T-cell (primary cell): ENCODE measurements around the gene TMEM131L. TPM values are rescaled to one million over a fixed set of nuclear protein-coding genes. Genes with fewer than 3 reads are reported as not detected.

Experiments used
- ATAC-seq, 4 experiments: fragments of 200-7000 bp in 3 of 4; fragments of 150-1000 bp in 1 of 4; cut with Tn5 transposase; replicated peaks in 1 of 4; 1 replicate in 3 of 4; 2 replicates in 1 of 4; pipeline ENCODE4 v1.10.0; 2021; ENCODE audit warnings: moderate library complexity in 3 of 4, mild to moderate bottlenecking in 2 of 4, moderate number of reproducible peaks in 1 of 4
- CTCF ChIA-PET, 2 donors: fragments of 300-600 bp; sonication (Branson Sonifier 250); formaldehyde crosslinking; loops; one replicate each; lab custom pipeline; 2022; ENCODE audit warnings: antibody characterized with exemption in 2 of 2; lab: Charles Lee
- POLR2A ChIA-PET, 2 donors: fragments of 300-600 bp; sonication (Branson Sonifier 250); formaldehyde crosslinking; loops; one replicate each; lab custom pipeline; 2022; ENCODE audit warnings: antibody characterized with exemption in 2 of 2; lab: Charles Lee
- DNase-seq, 35 experiments: peaks; one replicate each; pipeline versions ENCODE4 v3.0.0 to v3.0.0-alpha.2; 2013 to 2023
- H3K27ac ChIP-seq: one replicate; pipeline ENCODE4 v1.5.1; 2013; ENCODE audit warnings: low read length
- H3K27me3 ChIP-seq, 2 experiments: replicated peaks in 1 of 2; 1 replicate in 1 of 2; 2 replicates in 1 of 2; pipeline versions ENCODE4 v1.6.1 to v1.7.0; 2013; ENCODE audit warnings: low read length in 1 of 2, mixed read lengths in 1 of 2; ENCODE audit not compliant: control insufficient read depth in 2 of 2, insufficient read depth in 2 of 2; ENCODE audit errors: extremely low read depth in 1 of 2
- H3K36me3 ChIP-seq, 2 donors: 1 replicate in 1 of 2; 2 replicates in 1 of 2; pipeline versions ENCODE4 v1.6.1 to v1.7.0; 2013; ENCODE audit warnings: low read length in 1 of 2; ENCODE audit not compliant: control insufficient read depth in 2 of 2, insufficient read depth in 1 of 2; ENCODE audit errors: extremely low read depth in 1 of 2
- H3K4me1 ChIP-seq, 2 experiments: 1 replicate in 1 of 2; 2 replicates in 1 of 2; pipeline versions ENCODE4 v1.6.1 to v1.7.0; 2013; ENCODE audit warnings: low read length in 2 of 2, mixed read lengths in 1 of 2; ENCODE audit not compliant: insufficient read depth in 2 of 2, control insufficient read depth in 1 of 2; ENCODE audit errors: extremely low read depth in 1 of 2
- H3K4me3 ChIP-seq, 2 donors: 1 replicate in 1 of 2; 2 replicates in 1 of 2; pipeline versions ENCODE4 v1.5.1 to v1.7.0; 2013; ENCODE audit warnings: mild to moderate bottlenecking in 2 of 2, low read length in 1 of 2, moderate library complexity in 1 of 2; ENCODE audit not compliant: control insufficient read depth in 1 of 2; ENCODE audit errors: extremely low read depth in 1 of 2
- H3K9me3 ChIP-seq: 2 replicates; pipeline ENCODE4 v1.7.0; 2013
- H3K27ac Mint-ChIP-seq, 2 donors: one replicate each; pipeline ENCODE4 v1.8.0; 2020 to 2021; ENCODE audit warnings: mild to moderate bottlenecking in 2 of 2, mixed read lengths in 2 of 2
- H3K27me3 Mint-ChIP-seq, 2 donors: one replicate each; pipeline ENCODE4 v1.8.0; 2021 to 2022; ENCODE audit warnings: mixed read lengths in 2 of 2
- H3K36me3 Mint-ChIP-seq: one replicate; pipeline ENCODE4 v1.8.0; 2021; ENCODE audit warnings: mixed read lengths
- H3K4me1 Mint-ChIP-seq, 3 donors: one replicate each; pipeline ENCODE4 v1.8.0; 2020 to 2022; ENCODE audit warnings: mixed read lengths in 3 of 3, mild to moderate bottlenecking in 1 of 3
- H3K4me3 Mint-ChIP-seq, 3 donors: one replicate each; pipeline ENCODE4 v1.8.0; 2020 to 2022; ENCODE audit warnings: mild to moderate bottlenecking in 3 of 3, mixed read lengths in 3 of 3, moderate library complexity in 3 of 3
- H3K9me3 Mint-ChIP-seq, 3 donors: one replicate each; pipeline ENCODE4 v1.8.0; 2020 to 2022; ENCODE audit warnings: mixed read lengths in 3 of 3
- WGBS: methylation state at CpG from one replicate; pipeline ENCODE4 v1.1.5; 2013; ENCODE audit warnings: missing lambda C conversion rate; ENCODE audit not compliant: insufficient coverage; 5-methylcytosine and 5-hydroxymethylcytosine counted together
- total RNA-seq, 35 experiments: library from RNA in 6 of 35; stranded (reverse) in 6 of 35; fragments of 120-200 nt in 1 of 35; gene quantifications; one replicate each; pipeline versions ENCODE4 v1.2.1 to v1.2.4 and lab custom pipeline; 2013 to 2026

The TMEM131L gene
- total RNA-seq, 5 donors from 2014 or later (not counting 1 experiment from before 2014, with no cell fraction given), result 60.7 to 115 (median 72.6) TPM

- H3K4me3 Mint-ChIP-seq, result peak overlapping the region; percentile 64 to 82 (median 71)
- Histone ChIP-seq H3K9me3 (no peaks in the 10 kb centered on the region), H3K27me3 (no peaks in the 10 kb centered on the region), H3K4me3 (peak overlapping the region in 1 of 2 donors; percentile 30), H3K36me3 (peaks cover 0 to 14% of the 10 kb centered on the region in 2 donors), H3K27ac (peak overlapping the region; percentile 78), H3K4me1 (peaks cover 78 to 84% of the 10 kb centered on the region in 2 experiments)
- H3K4me1 Mint-ChIP-seq, result peaks cover 95 to 100% (median 96%) of the 10 kb centered on the region in 3 donors
- peaks cover 24% of the 10 kb centered on the region for H3K36me3 Mint-ChIP-seq
- ChIA-PET CTCF (interaction anchor here (0.6 to 1.8 kb wide), 9 partner anchors 9 to 113 kb away, joined by 3 to 5 read pairs (median 3); partner anchors contain the start of gene TMEM131L (in 1 of the 2)), POLR2A (interaction anchor here (0.7 to 1.2 kb wide), 4 partner anchors 35 to 97 kb away, joined by 3 read pairs; no protein-coding TSS in a partner anchor)
- WGBS, result no CpG with 5 or more reads among the region's 1 CpG
- peak overlapping the region; percentile 92 for H3K27ac Mint-ChIP-seq
- ATAC-seq (no peak), DNase-seq (no peak)
- H3K9me3 Mint-ChIP-seq, result no peaks in the 10 kb centered on the region
- H3K27me3 Mint-ChIP-seq, result no peaks in the 10 kb centered on the region
Observed at GRCh38 chr4:153531000-153531358, 64.8 kb downstream of the TMEM131L start.

- H3K4me3 Mint-ChIP-seq, result peak overlapping the region in 1 of 3 donors; percentile 69
- Histone ChIP-seq H3K9me3 (no peaks in the 10 kb centered on the region), H3K27me3 (no peaks in the 10 kb centered on the region), H3K4me1 (peaks cover 79 to 84% of the 10 kb centered on the region in 2 experiments), H3K36me3 (peaks cover 0 to 18% of the 10 kb centered on the region in 2 donors), H3K27ac (peak overlapping the region; percentile 13), H3K4me3 (no peak overlapping the region)
- peaks cover 15% of the 10 kb centered on the region for H3K36me3 Mint-ChIP-seq
- WGBS, result no CpG with 5 or more reads among the region's 2 CpGs
- H3K27me3 Mint-ChIP-seq, result no peaks in the 10 kb centered on the region
- peak overlapping the region; percentile 84 to 94 for H3K27ac Mint-ChIP-seq
- no peaks in the 10 kb centered on the region for H3K9me3 Mint-ChIP-seq
- ATAC-seq (no peak), DNase-seq (no peak)
- ChIA-PET CTCF (interaction anchor here (0.5 to 1.8 kb wide), 9 partner anchors 9 to 1264 kb away, joined by 3 to 5 read pairs (median 3); no protein-coding TSS in a partner anchor), POLR2A (interaction anchor here (0.6 to 1.1 kb wide), 3 partner anchors 14 to 104 kb away, joined by 3 read pairs; no protein-coding TSS in a partner anchor)
- H3K4me1 Mint-ChIP-seq, result peaks cover 94 to 100% (median 96%) of the 10 kb centered on the region in 3 donors
Observed at GRCh38 chr4:153531976-153532626, 65.9 kb downstream of the TMEM131L start.

GRCh38 chr4:153532636-153533035 is 66.5 kb downstream of the TMEM131L start:
- DNase-seq (no peak), ATAC-seq (no peak)
- peak overlapping the region in 1 of 3 donors; percentile 35 for H3K4me3 Mint-ChIP-seq
- no peaks in the 10 kb centered on the region for H3K9me3 Mint-ChIP-seq
- H3K27me3 Mint-ChIP-seq, result no peaks in the 10 kb centered on the region
- no peaks in the 10 kb centered on the region for H3K9me3 ChIP-seq
- CTCF ChIA-PET, result interaction anchor here (0.5 to 1.8 kb wide), 7 partner anchors 8 to 107 kb away, joined by 3 to 5 read pairs (median 3); no protein-coding TSS in a partner anchor
- WGBS, result no CpG with 5 or more reads among the region's 6 CpGs
- peaks cover 0 to 21% of the 10 kb centered on the region in 2 donors for H3K36me3 ChIP-seq
- peak overlapping the region; percentile 61 to 81 for H3K27ac Mint-ChIP-seq
- peaks cover 13% of the 10 kb centered on the region for H3K36me3 Mint-ChIP-seq
- H3K4me1 Mint-ChIP-seq, result peaks cover 94 to 97% (median 96%) of the 10 kb centered on the region in 3 donors
- H3K4me3 ChIP-seq, result no peak overlapping the region
- peaks cover 79 to 82% of the 10 kb centered on the region in 2 experiments for H3K4me1 ChIP-seq
- POLR2A ChIA-PET, result interaction anchor here (0.5 to 0.6 kb wide), 2 partner anchors 105 to 1381 kb away, joined by 3 to 5 read pairs; no protein-coding TSS in a partner anchor
- H3K27me3 ChIP-seq, result no peaks in the 10 kb centered on the region
- H3K27ac ChIP-seq, result peak overlapping the region; percentile 13

GRCh38 chr4:153533387-153533786 is 67.2 kb downstream of the TMEM131L start:
- H3K27me3 Mint-ChIP-seq, result no peaks in the 10 kb centered on the region
- Histone ChIP-seq H3K27ac (peak overlapping the region; percentile 39), H3K4me3 (no peak overlapping the region), H3K27me3 (no peaks in the 10 kb centered on the region), H3K4me1 (peaks cover 80% of the 10 kb centered on the region in 2 experiments), H3K9me3 (no peaks in the 10 kb centered on the region), H3K36me3 (peaks cover 0 to 23% of the 10 kb centered on the region in 2 donors)
- H3K4me1 Mint-ChIP-seq, result peaks cover 94 to 97% (median 96%) of the 10 kb centered on the region in 3 donors
- H3K4me3 Mint-ChIP-seq, result peak overlapping the region in 1 of 3 donors; percentile 35
- DNase-seq, result no peak
- CTCF ChIA-PET, result interaction anchor here in 1 of 2 donors (0.6 to 1.2 kb wide), 3 partner anchors 33 to 101 kb away, joined by 3 to 4 read pairs (median 3); no protein-coding TSS in a partner anchor
- POLR2A ChIA-PET, result interaction anchor here (0.6 to 0.7 kb wide), 2 partner anchors 19 to 101 kb away, joined by 3 to 4 read pairs; no protein-coding TSS in a partner anchor
- ATAC-seq, result no peak
- peak overlapping the region; percentile 76 to 88 for H3K27ac Mint-ChIP-seq
- H3K9me3 Mint-ChIP-seq, result no peaks in the 10 kb centered on the region
- H3K36me3 Mint-ChIP-seq, result peaks cover 14% of the 10 kb centered on the region

- no peak for ATAC-seq
Observed at GRCh38 chr4:153534792-153535629, 68.9 kb downstream of the TMEM131L start.

More at GRCh38 chr4:153534792-153535629, 68.9 kb downstream of the TMEM131L start:
- H3K4me1 ChIP-seq, result peaks cover 69 to 82% of the 10 kb centered on the region in 2 experiments
- Mint-ChIP-seq H3K9me3 (no peaks in the 10 kb centered on the region), H3K36me3 (peaks cover 14% of the 10 kb centered on the region), H3K27me3 (no peaks in the 10 kb centered on the region), H3K4me1 (peaks cover 93 to 94% (median 93%) of the 10 kb centered on the region in 3 donors), H3K4me3 (peak overlapping the region; percentile 6 to 69 (median 14)), H3K27ac (peak overlapping the region; percentile 90 to 94)
- peak overlapping the region; percentile 59 for H3K27ac ChIP-seq
- ChIA-PET CTCF (interaction anchor here in 1 of 2 donors (0.6 to 1.7 kb wide), 12 partner anchors 11 to 431 kb away, joined by 3 to 7 read pairs (median 3); no protein-coding TSS in a partner anchor), POLR2A (interaction anchor here (0.5 to 1.3 kb wide), 3 partner anchors 11 to 1878 kb away, joined by 3 to 11 read pairs (median 3); no protein-coding TSS in a partner anchor)
- no peaks in the 10 kb centered on the region for H3K9me3 ChIP-seq
- H3K36me3 ChIP-seq, result peaks cover 0 to 23% of the 10 kb centered on the region in 2 donors
- H3K4me3 ChIP-seq, result no peak overlapping the region
- WGBS, result 86% methylated on average over 9 of the region's 10 CpGs
- H3K27me3 ChIP-seq, result no peaks in the 10 kb centered on the region
- no peak for DNase-seq
